B cell (primary cell): ENCODE results near the gene MPC1.

Experiments
- CTCF ChIP-seq: fragments of 200-600 bp; IDR thresholded peaks from one replicate; pipeline ENCODE4 v1.8.0; 2022; ENCODE audit warnings: antibody characterized with exemption, mild to moderate bottlenecking
- EZH2 ChIP-seq: IDR thresholded peaks from 2 replicates; pipeline ENCODE4 v1.6.1; 2012; ENCODE audit warnings: borderline replicate concordance, low read depth, mild to moderate bottlenecking, moderate library complexity, low read length; ENCODE audit not compliant: insufficient read depth, poor library complexity, severe bottlenecking

GRCh38 chr6:166344240-166344639, 38.5 kb downstream of the MPC1 start:
- TF ChIP-seq CTCF (no peak), EZH2 (no peak)
